Memory B cell (primary cell): ENCODE measurements around the gene VGF.

Experiments
- ATAC-seq: fragments of 150-1000 bp; cut with Tn5 transposase; 2 replicates; pipeline ENCODE4 v1.10.0; 2021; ENCODE audit warnings: low read depth, mild to moderate bottlenecking, moderate library complexity
- DNase-seq, 2 donors: peaks; one replicate each; pipeline ENCODE4 v3.0.0; 2022; ENCODE audit warnings: low spot score in 2 of 2
- H3K27ac Mint-ChIP-seq: one replicate; pipeline ENCODE4 v1.8.0; 2022; ENCODE audit warnings: mild to moderate bottlenecking, moderate library complexity, mixed read lengths
- H3K27me3 Mint-ChIP-seq: one replicate; pipeline ENCODE4 v1.8.0; 2022; ENCODE audit warnings: mixed read lengths
- H3K36me3 Mint-ChIP-seq: one replicate; pipeline ENCODE4 v1.8.0; 2022; ENCODE audit warnings: mild to moderate bottlenecking, mixed read lengths
- H3K4me1 Mint-ChIP-seq: one replicate; pipeline ENCODE4 v1.8.0; 2022; ENCODE audit warnings: mixed read lengths
- H3K4me3 Mint-ChIP-seq: one replicate; pipeline ENCODE4 v1.8.0; 2022; ENCODE audit warnings: mild to moderate bottlenecking, moderate library complexity, mixed read lengths
- H3K9me3 Mint-ChIP-seq: one replicate; pipeline ENCODE4 v1.8.0; 2022; ENCODE audit warnings: mixed read lengths

VGF gene

GRCh38 chr7:101174322-101174854 lies 9.0 kb upstream of the VGF start:
- ATAC-seq (no peak), DNase-seq (no peak)
- Mint-ChIP-seq H3K4me3 (peak overlapping the region; percentile 63), H3K4me1 (peaks cover 35% of the 10 kb centered on the region), H3K27ac (peak overlapping the region; percentile 64), H3K36me3 (peaks cover 4% of the 10 kb centered on the region), H3K27me3 (peaks cover 49% of the 10 kb centered on the region), H3K9me3 (peaks cover 2% of the 10 kb centered on the region)

DNA sequence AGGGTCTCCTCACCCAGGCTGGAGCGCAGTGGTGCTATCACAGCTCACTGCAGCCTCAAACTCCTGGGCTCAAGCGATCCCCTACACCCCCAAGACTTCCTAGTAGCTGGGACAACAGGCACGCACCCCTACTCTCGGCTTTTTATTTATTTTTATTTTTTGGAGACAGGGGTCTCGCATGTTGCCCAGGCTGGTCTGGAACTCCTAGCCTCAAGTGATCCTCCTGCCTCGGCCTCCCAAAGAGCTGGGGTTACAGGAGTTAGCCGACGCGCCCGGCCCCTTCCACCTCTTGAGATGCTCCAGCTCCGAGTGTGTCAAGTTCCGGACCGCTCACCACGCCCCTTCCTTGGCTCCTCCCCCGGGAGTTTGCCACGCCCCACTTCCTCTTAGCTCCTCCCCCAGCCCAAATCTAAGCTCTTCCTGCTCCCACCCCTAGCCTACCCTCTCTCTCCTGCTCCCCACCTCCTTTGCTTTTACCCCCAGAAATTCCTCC lies 8.4 kb upstream of the VGF start:
- peaks cover 2% of the 10 kb centered on the region for H3K9me3 Mint-ChIP-seq
- DNase-seq = peak in 1 of 2 donors; percentile 45
- H3K27ac Mint-ChIP-seq = peak overlapping the region; percentile 64
- peak; percentile 41 for ATAC-seq
- H3K27me3 Mint-ChIP-seq = peaks cover 50% of the 10 kb centered on the region
- H3K4me3 Mint-ChIP-seq = peak overlapping the region; percentile 63
- H3K36me3 Mint-ChIP-seq = peaks cover 4% of the 10 kb centered on the region
- peaks cover 35% of the 10 kb centered on the region for H3K4me1 Mint-ChIP-seq

DNA sequence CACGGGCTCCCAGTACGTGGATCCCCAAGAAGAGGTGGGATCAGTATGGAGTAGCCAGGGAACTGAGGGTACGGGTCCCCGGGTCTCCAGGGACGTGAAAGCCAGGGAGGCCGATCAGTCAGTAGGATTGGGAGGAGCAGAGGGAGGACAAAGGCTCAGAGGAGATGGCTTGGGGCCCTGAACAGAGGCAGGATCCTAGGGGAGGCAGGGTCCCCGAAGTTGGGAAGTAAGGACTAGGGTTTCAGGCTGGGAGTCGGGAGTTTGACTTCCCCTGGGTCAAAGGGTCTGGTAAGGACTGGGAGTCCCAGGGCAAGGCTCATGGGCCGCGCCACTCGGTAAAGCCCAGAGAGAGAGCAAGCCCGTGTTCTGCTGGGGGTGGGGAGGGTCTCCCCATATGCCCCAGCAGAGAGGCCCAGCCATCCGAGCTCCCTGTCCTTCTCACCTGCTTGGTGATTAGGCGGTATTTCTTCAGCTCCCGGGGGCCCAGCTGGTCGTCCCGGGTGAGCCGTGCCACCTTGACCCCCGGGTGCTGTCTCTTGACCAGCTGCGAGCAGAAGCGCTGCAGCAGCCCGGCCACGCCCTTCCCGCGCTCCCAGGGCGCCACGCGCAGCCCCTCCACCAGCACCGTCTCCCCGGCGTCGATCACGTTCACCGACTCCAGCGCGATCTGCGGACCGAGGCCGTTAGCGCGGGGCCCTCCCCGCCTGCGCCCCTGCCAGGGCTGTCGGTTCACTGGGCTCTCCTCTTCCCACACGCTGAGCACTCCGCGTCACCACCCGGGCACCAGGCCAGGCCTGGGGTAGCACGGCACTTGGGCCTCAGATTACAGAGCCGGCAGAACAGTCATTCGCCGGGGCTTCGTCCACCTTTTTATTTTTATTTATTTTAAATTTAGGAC lies 7.7 kb upstream of the VGF start:
- peaks cover 38% of the 10 kb centered on the region for H3K4me1 Mint-ChIP-seq
- H3K4me3 Mint-ChIP-seq = no peak overlapping the region
- DNase-seq (no peak), ATAC-seq (no peak)
- peaks cover 2% of the 10 kb centered on the region for H3K9me3 Mint-ChIP-seq
- H3K27me3 Mint-ChIP-seq = peaks cover 54% of the 10 kb centered on the region
- H3K27ac Mint-ChIP-seq = peak overlapping the region; percentile 24
- H3K36me3 Mint-ChIP-seq = peaks cover 4% of the 10 kb centered on the region

DNA sequence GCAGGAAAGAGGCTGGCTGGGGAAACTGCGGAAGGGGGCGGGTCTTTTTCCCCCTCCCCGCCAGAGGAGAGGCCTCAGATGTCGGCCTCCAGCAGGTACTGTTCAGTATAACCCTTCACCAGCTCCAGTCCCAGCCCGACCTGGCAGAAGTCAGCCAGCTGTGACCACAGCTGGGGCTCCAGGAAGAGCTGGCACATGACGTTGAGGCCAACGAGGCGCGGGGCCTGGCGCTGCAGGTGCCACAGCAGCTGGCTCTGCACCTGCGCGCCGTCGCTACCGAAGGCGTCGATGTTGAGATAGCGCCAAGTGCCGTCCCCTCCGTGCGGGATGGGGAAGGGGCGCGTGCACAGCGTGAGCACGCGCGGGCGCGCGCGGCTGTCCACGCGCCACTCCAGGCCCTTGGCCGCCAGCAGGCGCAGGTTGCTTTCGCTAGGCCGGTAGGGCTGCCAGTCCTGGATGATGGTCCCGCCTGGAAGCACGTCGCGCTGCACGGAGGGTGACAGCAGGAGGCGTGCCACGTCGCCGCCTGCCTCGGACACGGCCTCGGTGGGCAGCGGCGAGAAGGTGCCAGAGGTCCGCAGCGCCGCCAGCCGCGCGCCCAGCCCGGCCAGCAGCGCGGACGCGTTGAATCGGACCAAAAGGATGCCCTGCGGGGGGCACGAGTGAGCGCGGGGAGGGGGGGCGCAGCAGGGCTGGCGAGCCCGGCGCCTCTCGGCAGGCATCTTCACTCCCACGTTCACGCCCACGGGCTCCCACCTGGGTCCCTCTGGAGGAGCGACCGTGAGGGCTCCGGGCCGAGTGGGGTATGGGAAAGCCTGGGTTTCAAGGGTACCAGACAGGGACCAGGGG lies 6.9 kb upstream of the VGF start:
- H3K27me3 Mint-ChIP-seq = peaks cover 54% of the 10 kb centered on the region
- DNase-seq (peak in 1 of 2 donors; percentile 34), ATAC-seq (peak; percentile 72)
- peaks cover 4% of the 10 kb centered on the region for H3K36me3 Mint-ChIP-seq
- peak overlapping the region; percentile 83 for H3K27ac Mint-ChIP-seq
- peak overlapping the region; percentile 55 for H3K4me3 Mint-ChIP-seq
- H3K4me1 Mint-ChIP-seq = peaks cover 38% of the 10 kb centered on the region
- H3K9me3 Mint-ChIP-seq = peaks cover 2% of the 10 kb centered on the region

DNA sequence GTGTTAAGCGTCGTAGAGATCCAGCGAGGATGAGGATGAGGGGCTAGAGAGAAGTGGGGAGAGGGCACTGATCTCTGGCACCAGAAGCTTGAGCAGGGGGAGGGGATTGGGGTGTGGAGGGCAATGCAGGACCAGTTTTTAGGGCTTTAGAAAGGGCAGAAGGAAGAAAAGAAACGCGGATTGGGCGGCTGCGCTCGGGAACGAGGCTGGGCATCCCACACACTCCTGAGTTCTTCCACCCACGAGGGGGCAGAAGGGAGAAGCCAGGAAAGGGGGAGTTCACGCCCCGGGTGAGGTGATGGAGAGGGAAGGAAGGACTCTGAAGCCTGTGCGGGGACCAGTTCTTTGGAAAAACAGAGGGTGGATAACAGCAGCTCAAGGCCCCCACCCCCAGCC lies 6.1 kb upstream of the VGF start:
- Mint-ChIP-seq H3K27me3 (peaks cover 59% of the 10 kb centered on the region), H3K9me3 (peaks cover 2% of the 10 kb centered on the region), H3K36me3 (peaks cover 4% of the 10 kb centered on the region), H3K4me1 (peaks cover 41% of the 10 kb centered on the region), H3K4me3 (peak overlapping the region; percentile 55), H3K27ac (peak overlapping the region; percentile 83)
- DNase-seq = no peak
- no peak for ATAC-seq

GRCh38 chr7:101170617-101171441 lies 5.5 kb upstream of the VGF start:
- Mint-ChIP-seq H3K4me3 (peak overlapping the region; percentile 22), H3K27ac (peak overlapping the region; percentile 83), H3K27me3 (peaks cover 60% of the 10 kb centered on the region), H3K36me3 (peaks cover 4% of the 10 kb centered on the region), H3K9me3 (peaks cover 2% of the 10 kb centered on the region), H3K4me1 (peaks cover 45% of the 10 kb centered on the region)
- ATAC-seq (no peak), DNase-seq (no peak)

DNA sequence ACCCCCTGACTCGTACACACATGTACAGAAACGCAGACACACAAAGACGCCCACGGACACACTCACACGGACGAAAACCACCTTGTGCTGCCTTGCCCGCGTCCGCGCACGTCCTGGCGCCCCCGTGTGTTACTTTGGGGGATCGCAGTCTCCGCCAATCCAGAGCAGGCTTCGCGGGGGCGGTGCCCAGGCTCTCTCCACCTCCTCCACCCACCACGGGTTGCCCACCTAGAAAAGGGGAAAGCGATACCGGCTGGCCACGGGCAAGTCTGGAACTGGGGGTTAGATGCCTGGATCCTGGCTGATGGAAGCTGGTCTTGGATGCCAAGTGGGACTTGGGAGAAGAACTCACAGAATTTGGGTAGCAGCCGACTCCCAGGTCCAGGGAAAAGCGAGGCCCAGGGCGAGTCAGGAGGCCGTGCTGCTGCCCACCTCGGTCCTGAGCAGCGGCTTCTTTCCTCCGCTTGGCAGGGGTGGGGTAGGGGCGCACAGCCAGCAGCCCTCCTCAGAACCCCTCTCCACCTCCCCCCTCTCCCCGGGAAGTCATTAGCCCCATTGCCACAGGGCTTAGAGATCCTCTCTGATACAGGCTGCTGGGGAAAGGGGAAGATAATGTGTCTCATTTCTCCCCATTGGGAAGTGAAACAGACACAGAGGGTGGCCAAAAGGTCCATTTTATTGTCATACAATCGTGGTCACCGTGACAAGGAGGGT lies 4.6 kb upstream of the VGF start:
- Mint-ChIP-seq H3K9me3 (peaks cover 4% of the 10 kb centered on the region), H3K36me3 (peaks cover 6% of the 10 kb centered on the region), H3K27ac (no peak overlapping the region), H3K27me3 (peaks cover 59% of the 10 kb centered on the region), H3K4me1 (peaks cover 48% of the 10 kb centered on the region), H3K4me3 (no peak overlapping the region)
- ATAC-seq (peak; percentile 53), DNase-seq (peak; percentile 79 to 87)

DNA sequence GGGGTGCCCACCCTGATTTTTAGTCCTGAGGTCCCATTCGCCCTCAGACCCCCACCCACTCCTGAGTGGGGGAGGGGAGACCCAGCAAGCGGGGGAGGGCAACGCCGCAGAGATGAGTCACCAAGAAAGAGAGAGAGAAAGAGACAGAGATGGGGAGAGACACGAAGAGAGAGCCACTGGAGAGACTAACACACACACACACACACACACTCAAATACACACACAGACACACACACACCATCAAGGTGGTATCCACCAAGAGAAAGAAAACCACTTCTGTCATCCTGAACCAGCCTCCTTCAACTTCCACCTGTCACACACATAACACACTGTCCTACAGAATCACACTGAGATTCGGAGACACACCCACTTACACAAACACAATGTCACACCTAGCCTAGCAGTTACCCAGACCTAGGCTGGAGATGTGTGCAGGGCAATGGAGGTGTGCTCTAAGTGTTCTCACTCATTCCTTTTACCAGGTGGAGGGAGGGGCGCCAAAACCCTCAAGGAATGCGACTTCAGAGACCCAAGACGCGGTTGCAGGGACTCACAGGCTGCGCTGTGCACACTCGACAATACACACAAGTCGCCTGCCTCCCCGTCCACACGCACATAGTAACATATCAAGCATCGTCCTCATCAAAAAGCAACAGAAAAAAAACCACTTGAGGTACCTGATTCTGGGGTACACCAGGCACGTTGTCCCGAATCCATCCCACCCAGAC lies 3.9 kb upstream of the VGF start:
- no peak overlapping the region for H3K27ac Mint-ChIP-seq
- H3K9me3 Mint-ChIP-seq = peaks cover 4% of the 10 kb centered on the region
- H3K27me3 Mint-ChIP-seq = peaks cover 58% of the 10 kb centered on the region
- ATAC-seq (no peak), DNase-seq (no peak)
- H3K36me3 Mint-ChIP-seq = peaks cover 6% of the 10 kb centered on the region
- H3K4me1 Mint-ChIP-seq = peaks cover 44% of the 10 kb centered on the region
- no peak overlapping the region for H3K4me3 Mint-ChIP-seq

- no peak for DNase-seq
- no peak overlapping the region for H3K27ac Mint-ChIP-seq
- no peak overlapping the region for H3K4me3 Mint-ChIP-seq
These were observed 3.2 kb upstream of the VGF start for GRCh38 chr7:101168412-101169049.

DNA sequence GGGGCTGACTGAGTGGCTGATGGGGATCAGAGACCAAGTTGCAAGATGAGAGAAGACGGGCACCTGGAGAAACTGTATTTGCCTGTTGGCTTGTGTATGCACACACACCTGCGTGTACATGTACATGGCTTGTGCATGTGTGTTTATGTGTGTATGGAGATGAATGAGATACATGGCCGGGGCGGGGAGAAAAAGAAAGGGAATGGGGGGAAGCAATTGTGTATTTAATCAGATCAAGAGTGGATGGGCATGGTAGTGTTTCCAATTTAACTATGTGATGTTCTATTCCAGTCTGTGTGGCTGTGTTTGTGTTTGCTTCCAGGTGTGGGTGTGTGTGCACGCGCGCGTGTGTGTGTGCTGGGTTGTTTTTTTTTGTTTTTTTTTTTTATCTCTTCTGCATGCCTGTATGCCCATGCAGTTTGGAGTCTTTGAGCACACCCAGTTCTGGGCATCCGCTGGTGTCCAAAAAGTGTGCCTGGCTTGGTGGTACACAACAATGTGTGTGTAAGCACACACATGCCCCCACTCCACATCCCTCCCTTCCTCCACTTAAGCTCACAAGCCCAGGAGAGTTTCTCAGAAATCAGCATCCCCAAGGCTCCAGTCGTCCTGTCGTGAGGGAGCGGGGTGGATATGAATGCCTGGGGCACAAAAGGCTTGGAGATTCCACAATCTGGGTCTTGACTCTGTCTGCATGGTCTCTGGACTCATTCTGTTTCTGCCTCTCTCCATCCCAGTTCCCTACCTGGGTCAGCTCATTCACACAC lies 2.5 kb upstream of the VGF start:
- H3K9me3 Mint-ChIP-seq = peaks cover 2% of the 10 kb centered on the region
- H3K4me1 Mint-ChIP-seq = peaks cover 38% of the 10 kb centered on the region
- DNase-seq (no peak), ATAC-seq (no peak)
- peaks cover 4% of the 10 kb centered on the region for H3K36me3 Mint-ChIP-seq
- no peak overlapping the region for H3K4me3 Mint-ChIP-seq
- no peak overlapping the region for H3K27ac Mint-ChIP-seq
- H3K27me3 Mint-ChIP-seq = peaks cover 51% of the 10 kb centered on the region

More at GRCh38 chr7:101168412-101169049, 3.2 kb upstream of the VGF start:
- peaks cover 4% of the 10 kb centered on the region for H3K36me3 Mint-ChIP-seq
- peaks cover 2% of the 10 kb centered on the region for H3K9me3 Mint-ChIP-seq
- ATAC-seq = no peak
- H3K27me3 Mint-ChIP-seq = peaks cover 53% of the 10 kb centered on the region
- peaks cover 39% of the 10 kb centered on the region for H3K4me1 Mint-ChIP-seq

DNA sequence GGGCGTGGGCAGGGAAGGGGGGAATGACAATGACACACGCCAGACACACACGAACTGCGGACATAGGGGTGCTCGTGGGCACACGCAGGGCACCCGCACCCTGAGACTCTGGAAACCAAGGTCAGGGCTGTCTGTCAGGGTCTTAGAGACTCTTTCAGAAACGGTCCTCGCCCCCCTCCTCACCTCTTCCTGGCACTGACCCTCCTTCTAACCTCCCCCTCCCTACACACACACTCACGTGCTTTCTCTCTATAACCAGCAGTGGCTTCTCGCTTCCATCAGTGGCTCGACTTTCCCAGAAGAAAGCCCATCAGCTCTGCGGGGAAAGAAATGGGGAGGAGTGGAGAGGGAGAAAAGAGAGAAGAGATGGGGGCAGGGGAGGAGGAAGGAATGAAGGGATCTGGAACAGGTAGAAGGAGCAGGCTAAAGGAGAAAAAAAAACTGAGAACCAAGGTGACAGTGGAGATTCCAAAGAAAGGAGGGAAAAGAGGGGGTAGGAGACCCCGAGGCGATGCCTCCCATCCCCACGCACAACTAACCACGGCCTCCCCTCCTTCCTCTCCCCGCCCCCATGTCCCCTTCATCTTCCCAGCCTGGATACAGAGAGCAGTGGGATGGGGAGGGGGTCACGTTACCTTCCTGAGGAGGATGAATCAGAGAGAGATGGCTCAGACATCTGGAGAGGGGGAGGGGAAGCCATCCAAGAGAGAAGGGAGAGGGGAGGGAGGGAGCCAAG lies 1.7 kb upstream of the VGF start:
- Mint-ChIP-seq H3K36me3 (peaks cover 4% of the 10 kb centered on the region), H3K4me1 (peaks cover 37% of the 10 kb centered on the region), H3K9me3 (peaks cover 2% of the 10 kb centered on the region), H3K27me3 (peaks cover 49% of the 10 kb centered on the region), H3K27ac (no peak overlapping the region), H3K4me3 (no peak overlapping the region)
- ATAC-seq (no peak), DNase-seq (no peak)
